Karpas-422 (cell line): ENCODE results near the gene EPN2. TPM values are rescaled to one million over a fixed set of nuclear protein-coding genes. Genes with fewer than 3 reads are reported as not detected.
A peak's percentile ranks its signal among the peaks of the same experiment; 100 is the strongest.

Source experiments
- DNase-seq: peaks from one replicate; pipeline ENCODE4 v3.0.0-alpha.2; 2015
- H2AFZ ChIP-seq: fragments of 200-600 bp; sonication (generic); 2 replicates; pipeline ENCODE4 v1.6.1; 2014; ENCODE audit warnings: antibody characterized with exemption, low read length, mixed read lengths
- H3K27ac ChIP-seq: fragments of 200-600 bp; sonication (generic); 2 replicates; pipeline ENCODE4 v1.5.1; 2014; ENCODE audit warnings: mild to moderate bottlenecking, low read length, moderate library complexity
- H3K27me3 ChIP-seq: fragments of 200-600 bp; sonication (generic); 2 replicates; pipeline ENCODE4 v1.6.1; 2014; ENCODE audit warnings: low read length, mixed read lengths
- H3K36me3 ChIP-seq: fragments of 200-600 bp; sonication (generic); 2 replicates; pipeline ENCODE4 v1.6.1; 2014; ENCODE audit warnings: low read length, mixed read lengths; ENCODE audit not compliant: insufficient read depth
- H3K4me1 ChIP-seq: fragments of 200-600 bp; sonication (generic); 2 replicates; pipeline ENCODE4 v1.6.1; 2014; ENCODE audit warnings: mild to moderate bottlenecking, low read length, mixed read lengths
- H3K4me2 ChIP-seq: fragments of 200-600 bp; sonication (generic); 2 replicates; pipeline ENCODE4 v1.6.1; 2014; ENCODE audit warnings: low read length, low read depth, mild to moderate bottlenecking; ENCODE audit not compliant: poor library complexity, severe bottlenecking
- H3K4me3 ChIP-seq: fragments of 200-600 bp; sonication (generic); 2 replicates; pipeline ENCODE4 v1.5.1; 2014; ENCODE audit warnings: mild to moderate bottlenecking, antibody characterized with exemption, low read length, mixed read lengths
- H3K79me2 ChIP-seq: fragments of 200-600 bp; sonication (generic); 2 replicates; pipeline ENCODE4 v1.6.1; 2014; ENCODE audit warnings: mild to moderate bottlenecking, low read length, mixed read lengths
- H3K9ac ChIP-seq: fragments of 200-600 bp; sonication (generic); 2 replicates; pipeline ENCODE4 v1.6.0; 2014; ENCODE audit warnings: low read length
- H3K9me2 ChIP-seq: fragments of 200-600 bp; sonication (generic), shearing (Covaris generic); replicated peaks from 2 replicates; pipeline ENCODE4 v1.6.0; 2014; ENCODE audit warnings: mild to moderate bottlenecking, low read length, moderate library complexity; ENCODE audit not compliant: insufficient read depth
- H3K9me3 ChIP-seq: fragments of 300-700, 200-600 bp; sonication (generic); 2 replicates; pipeline ENCODE4 v1.6.1; 2014; ENCODE audit warnings: low read length, mixed read lengths
- H4K20me1 ChIP-seq: fragments of 200-600 bp; sonication (generic); 2 replicates; pipeline ENCODE4 v1.6.1; 2014; ENCODE audit warnings: mild to moderate bottlenecking, antibody characterized with exemption, low read length, low read depth; ENCODE audit not compliant: insufficient read depth
- total RNA-seq: library from RNA; depleted of rRNA; stranded (reverse); fragments of >200 nt; shearing (Covaris generic); gene quantifications from 2 replicates; pipeline ENCODE4 v1.2.3, GENCODE V29; 2014; ENCODE audit warnings: low replicate concordance

EPN2 gene
- total RNA-seq, 1 experiment from 2014 or later = 17.6 TPM

GRCh38 chr17:19344311-19345066 is 107.3 kb downstream of the EPN2 start:
- no peak for DNase-seq
- Histone ChIP-seq H3K36me3 (no peaks in the 10 kb centered on the region), H3K9ac (no peak overlapping the region), H3K79me2 (no peaks in the 10 kb centered on the region), H3K4me3 (no peak overlapping the region), H3K27ac (no peak overlapping the region), H3K4me1 (peaks cover 16% of the 10 kb centered on the region), H3K27me3 (no peaks in the 10 kb centered on the region), H3K9me2 (no peaks in the 10 kb centered on the region), H2AFZ (no peak overlapping the region), H3K9me3 (no peaks in the 10 kb centered on the region), H4K20me1 (0 out of 2 replicates have a peak, but pooled peaks cover 3% of the 10 kb centered on the region), H3K4me2 (no peak overlapping the region)

- H3K36me3 ChIP-seq = no peaks in the 10 kb centered on the region
- DNase-seq = no peak
- no peak overlapping the region for H3K4me2 ChIP-seq
Observed at GRCh38 chr17:19345067-19345460, 107.9 kb downstream of the EPN2 start.

GRCh38 chr17:19345486-19346350 is 108.6 kb downstream of the EPN2 start:
- Histone ChIP-seq H3K9ac (no peak overlapping the region), H3K4me2 (no peak overlapping the region)

More at GRCh38 chr17:19345067-19345460, 107.9 kb downstream of the EPN2 start:
- no peaks in the 10 kb centered on the region for H3K79me2 ChIP-seq
- 0 out of 2 replicates have a peak, but pooled peaks cover 3% of the 10 kb centered on the region for H4K20me1 ChIP-seq
- H3K9me3 ChIP-seq = no peaks in the 10 kb centered on the region
- H3K27me3 ChIP-seq = no peaks in the 10 kb centered on the region
- H3K9me2 ChIP-seq = no peaks in the 10 kb centered on the region
- H3K4me3 ChIP-seq = no peak overlapping the region
- no peak overlapping the region for H3K9ac ChIP-seq
- H2AFZ ChIP-seq = no peak overlapping the region
- no peak overlapping the region for H3K27ac ChIP-seq
- H3K4me1 ChIP-seq = peaks cover 16% of the 10 kb centered on the region

GRCh38 chr17:19346351-19347255 is 109.4 kb downstream of the EPN2 start:
- H3K9me3 ChIP-seq = no peaks in the 10 kb centered on the region
- peak; percentile 72 for DNase-seq
- no peaks in the 10 kb centered on the region for H3K27me3 ChIP-seq
- 0 out of 2 replicates have a peak, but pooled peaks cover 3% of the 10 kb centered on the region for H4K20me1 ChIP-seq
- H3K9ac ChIP-seq = no peak overlapping the region
- no peaks in the 10 kb centered on the region for H3K36me3 ChIP-seq
- no peak overlapping the region for H3K27ac ChIP-seq
- H3K9me2 ChIP-seq = no peaks in the 10 kb centered on the region
- H3K4me1 ChIP-seq = peaks cover 16% of the 10 kb centered on the region
- no peak overlapping the region for H2AFZ ChIP-seq
- no peak overlapping the region for H3K4me3 ChIP-seq
- peak overlapping the region; percentile 40 for H3K4me2 ChIP-seq
- no peaks in the 10 kb centered on the region for H3K79me2 ChIP-seq

More at GRCh38 chr17:19345486-19346350, 108.6 kb downstream of the EPN2 start:
- no peaks in the 10 kb centered on the region for H3K36me3 ChIP-seq
- H3K9me2 ChIP-seq = no peaks in the 10 kb centered on the region
- H4K20me1 ChIP-seq = 0 out of 2 replicates have a peak, but pooled peaks cover 3% of the 10 kb centered on the region
- no peaks in the 10 kb centered on the region for H3K27me3 ChIP-seq
- H3K79me2 ChIP-seq = no peaks in the 10 kb centered on the region
- H3K9me3 ChIP-seq = no peaks in the 10 kb centered on the region
- H3K4me1 ChIP-seq = peaks cover 16% of the 10 kb centered on the region
- H3K4me3 ChIP-seq = no peak overlapping the region
- H3K27ac ChIP-seq = no peak overlapping the region
- H2AFZ ChIP-seq = no peak overlapping the region
- DNase-seq = no peak

GRCh38 chr17:19347323-19348080 is 110.3 kb downstream of the EPN2 start:
- H3K9me3 ChIP-seq = no peaks in the 10 kb centered on the region
- no peaks in the 10 kb centered on the region for H3K79me2 ChIP-seq
- 0 out of 2 replicates have a peak, but pooled peaks cover 3% of the 10 kb centered on the region for H4K20me1 ChIP-seq
- no peak overlapping the region for H2AFZ ChIP-seq
- no peaks in the 10 kb centered on the region for H3K36me3 ChIP-seq
- H3K4me2 ChIP-seq = peak overlapping the region; percentile 40
- H3K9me2 ChIP-seq = no peaks in the 10 kb centered on the region
- H3K4me1 ChIP-seq = peaks cover 16% of the 10 kb centered on the region
- H3K4me3 ChIP-seq = no peak overlapping the region
- no peak for DNase-seq
- no peak overlapping the region for H3K9ac ChIP-seq
- no peak overlapping the region for H3K27ac ChIP-seq
- no peaks in the 10 kb centered on the region for H3K27me3 ChIP-seq

GRCh38 chr17:19348081-19348650 is 111.0 kb downstream of the EPN2 start:
- Histone ChIP-seq H2AFZ (no peak overlapping the region), H3K27ac (no peak overlapping the region), H3K9me3 (no peaks in the 10 kb centered on the region), H3K9me2 (no peaks in the 10 kb centered on the region), H3K27me3 (no peaks in the 10 kb centered on the region), H3K79me2 (no peaks in the 10 kb centered on the region), H3K4me1 (peaks cover 16% of the 10 kb centered on the region), H3K4me3 (no peak overlapping the region), H3K9ac (no peak overlapping the region), H3K36me3 (no peaks in the 10 kb centered on the region), H3K4me2 (no peak overlapping the region), H4K20me1 (0 out of 2 replicates have a peak, but pooled peaks cover 3% of the 10 kb centered on the region)
- DNase-seq = no peak

GRCh38 chr17:19348806-19349205 is 111.6 kb downstream of the EPN2 start:
- Histone ChIP-seq H3K79me2 (no peaks in the 10 kb centered on the region), H3K27me3 (no peaks in the 10 kb centered on the region), H3K4me1 (peaks cover 16% of the 10 kb centered on the region), H4K20me1 (0 out of 2 replicates have a peak, but pooled peaks cover 3% of the 10 kb centered on the region), H3K4me3 (no peak overlapping the region), H3K9ac (no peak overlapping the region), H3K4me2 (no peak overlapping the region), H2AFZ (no peak overlapping the region), H3K36me3 (no peaks in the 10 kb centered on the region), H3K9me3 (no peaks in the 10 kb centered on the region), H3K9me2 (no peaks in the 10 kb centered on the region), H3K27ac (no peak overlapping the region)
- no peak for DNase-seq
